Brain microvascular endothelial cell (primary cell): ENCODE data around the gene SHISA6.

Experiments
- DNase-seq: peaks from one replicate; pipeline ENCODE4 v3.0.0-alpha.2; 2020
- H3K27ac ChIP-seq: fragments of 250-450 bp; sonication (Bioruptor Pico); 2 replicates; pipeline ENCODE4 v1.5.1; 2020; ENCODE audit warnings: mild to moderate bottlenecking, moderate library complexity
- H3K27me3 ChIP-seq: fragments of 250-450 bp; sonication (Bioruptor Pico); replicated peaks from 2 replicates; pipeline ENCODE4 v1.5.1; 2020; ENCODE audit warnings: mild to moderate bottlenecking
- H3K36me3 ChIP-seq: fragments of 250-450 bp; sonication (Bioruptor Pico); replicated peaks from 2 replicates; pipeline ENCODE4 v1.5.1; 2020; ENCODE audit warnings: mild to moderate bottlenecking
- H3K4me3 ChIP-seq: 2 replicates; pipeline ENCODE4 v1.5.1; 2011; ENCODE audit warnings: low read depth, mild to moderate bottlenecking, control low read depth, low read length, moderate library complexity
- in situ Hi-C: cut with HindIII; loops from 2 replicates; pipeline ENCODE4 v1.10.0; 2017; ENCODE audit warnings: low sequenced_read_pairs, low pct_ligation_motif_present
- TF ChIP-seq, protein P1 (sequence below): IDR thresholded peaks from 2 replicates; pipeline ENCODE4 v1.5.1; 2011; ENCODE audit warnings: low read depth, mild to moderate bottlenecking, moderate library complexity, low read length, control low read depth, inconsistent platforms; ENCODE audit errors: missing control alignments

The SHISA6 gene

DNA sequence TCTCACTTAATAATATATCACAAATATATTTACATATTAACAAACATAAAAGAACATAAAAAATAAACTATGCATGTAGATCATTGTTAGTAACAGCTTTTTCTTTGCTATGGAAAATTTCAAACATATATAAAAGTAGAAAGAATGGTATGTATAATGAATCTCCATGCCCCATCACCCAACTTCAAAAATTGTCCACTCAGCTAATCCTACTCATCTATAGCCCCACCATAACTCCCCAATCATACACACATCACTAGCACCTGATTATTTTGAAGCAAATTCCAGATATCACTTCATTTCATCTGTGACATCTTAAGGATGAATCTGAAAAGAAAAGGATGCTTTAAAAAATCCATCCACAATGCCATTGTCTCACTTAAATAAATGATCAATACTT is 46.8 kb downstream of the SHISA6 start:
- in situ Hi-C loops: no loop called here
- H3K36me3 ChIP-seq: no peaks in the 10 kb centered on the region
- H3K27me3 ChIP-seq: no peaks in the 10 kb centered on the region
- no peak overlapping the region for H3K27ac ChIP-seq
- TF ChIP-seq, protein P1, sequence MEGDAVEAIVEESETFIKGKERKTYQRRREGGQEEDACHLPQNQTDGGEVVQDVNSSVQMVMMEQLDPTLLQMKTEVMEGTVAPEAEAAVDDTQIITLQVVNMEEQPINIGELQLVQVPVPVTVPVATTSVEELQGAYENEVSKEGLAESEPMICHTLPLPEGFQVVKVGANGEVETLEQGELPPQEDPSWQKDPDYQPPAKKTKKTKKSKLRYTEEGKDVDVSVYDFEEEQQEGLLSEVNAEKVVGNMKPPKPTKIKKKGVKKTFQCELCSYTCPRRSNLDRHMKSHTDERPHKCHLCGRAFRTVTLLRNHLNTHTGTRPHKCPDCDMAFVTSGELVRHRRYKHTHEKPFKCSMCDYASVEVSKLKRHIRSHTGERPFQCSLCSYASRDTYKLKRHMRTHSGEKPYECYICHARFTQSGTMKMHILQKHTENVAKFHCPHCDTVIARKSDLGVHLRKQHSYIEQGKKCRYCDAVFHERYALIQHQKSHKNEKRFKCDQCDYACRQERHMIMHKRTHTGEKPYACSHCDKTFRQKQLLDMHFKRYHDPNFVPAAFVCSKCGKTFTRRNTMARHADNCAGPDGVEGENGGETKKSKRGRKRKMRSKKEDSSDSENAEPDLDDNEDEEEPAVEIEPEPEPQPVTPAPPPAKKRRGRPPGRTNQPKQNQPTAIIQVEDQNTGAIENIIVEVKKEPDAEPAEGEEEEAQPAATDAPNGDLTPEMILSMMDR: no peak
- no peak overlapping the region for H3K4me3 ChIP-seq
- no peak for DNase-seq

DNA sequence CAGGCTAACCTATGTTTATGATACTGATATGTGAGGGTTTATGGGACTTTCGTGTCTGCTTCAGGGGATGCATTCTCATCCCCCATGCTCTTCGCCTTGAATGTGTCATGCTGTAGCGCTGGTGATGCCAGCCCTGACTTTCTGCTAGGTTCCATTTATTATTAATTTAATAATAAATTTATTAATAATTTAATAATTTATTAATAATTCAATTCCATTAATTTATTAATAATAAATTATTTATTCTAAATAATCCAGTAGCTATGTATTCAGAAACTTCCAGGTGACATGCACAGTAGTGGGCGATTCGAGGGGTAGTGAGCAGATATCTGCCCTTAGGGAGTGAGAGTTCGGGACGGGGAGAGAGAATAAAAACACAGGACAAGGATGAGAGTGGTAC is 49.8 kb downstream of the SHISA6 start:
- no peak overlapping the region for H3K4me3 ChIP-seq
- DNase-seq: no peak
- H3K27me3 ChIP-seq: no peaks in the 10 kb centered on the region
- H3K27ac ChIP-seq: no peak overlapping the region
- TF ChIP-seq, protein P1: no peak
- in situ Hi-C loops: no loop called here
- no peaks in the 10 kb centered on the region for H3K36me3 ChIP-seq

DNA sequence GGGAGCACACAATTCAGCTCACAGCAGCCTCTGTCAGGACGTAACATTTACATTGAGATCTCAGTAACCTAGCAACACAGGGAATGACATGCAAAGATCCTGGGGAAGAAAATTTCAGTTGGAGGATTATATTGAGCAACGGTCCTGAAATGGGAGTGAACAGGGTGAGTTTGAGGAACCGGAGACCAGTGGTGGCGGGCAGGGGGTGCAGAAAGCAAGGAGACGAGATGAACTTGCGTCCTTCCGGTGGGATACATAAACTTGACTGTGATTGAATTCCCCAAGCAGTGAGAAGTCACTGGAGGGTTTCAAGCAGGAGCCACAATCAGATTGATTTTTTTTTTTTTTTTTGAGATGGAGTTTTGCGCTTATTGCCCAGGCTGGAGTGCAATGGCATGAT is 51.5 kb downstream of the SHISA6 start:
- DNase-seq: no peak
- no peak overlapping the region for H3K27ac ChIP-seq
- H3K27me3 ChIP-seq: no peaks in the 10 kb centered on the region
- no peak overlapping the region for H3K4me3 ChIP-seq
- in situ Hi-C loops: no loop called here
- TF ChIP-seq, protein P1: no peak
- H3K36me3 ChIP-seq: no peaks in the 10 kb centered on the region

DNA sequence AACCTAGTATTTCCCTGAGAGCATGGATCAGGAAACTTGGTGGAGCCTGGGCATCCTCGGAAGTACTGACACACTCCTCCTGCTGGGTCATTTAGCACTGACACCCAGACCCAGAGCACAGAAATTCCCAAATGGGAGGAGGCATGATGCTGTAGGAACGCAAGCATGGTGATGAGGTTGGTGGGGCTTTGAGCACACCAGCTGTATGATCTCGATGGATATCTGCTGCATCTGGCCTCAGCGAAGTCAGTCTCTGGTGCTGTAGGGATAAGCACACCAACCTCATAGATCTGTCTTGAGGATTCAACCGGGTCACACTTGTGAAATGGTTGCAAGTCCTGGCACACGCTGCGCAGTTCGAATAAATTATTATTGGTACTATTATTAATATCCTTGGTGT is 52.5 kb downstream of the SHISA6 start:
- no peak overlapping the region for H3K27ac ChIP-seq
- TF ChIP-seq, protein P1: no peak
- in situ Hi-C loops: no loop called here
- H3K4me3 ChIP-seq: no peak overlapping the region
- H3K27me3 ChIP-seq: no peaks in the 10 kb centered on the region
- DNase-seq: no peak
- H3K36me3 ChIP-seq: no peaks in the 10 kb centered on the region

DNA sequence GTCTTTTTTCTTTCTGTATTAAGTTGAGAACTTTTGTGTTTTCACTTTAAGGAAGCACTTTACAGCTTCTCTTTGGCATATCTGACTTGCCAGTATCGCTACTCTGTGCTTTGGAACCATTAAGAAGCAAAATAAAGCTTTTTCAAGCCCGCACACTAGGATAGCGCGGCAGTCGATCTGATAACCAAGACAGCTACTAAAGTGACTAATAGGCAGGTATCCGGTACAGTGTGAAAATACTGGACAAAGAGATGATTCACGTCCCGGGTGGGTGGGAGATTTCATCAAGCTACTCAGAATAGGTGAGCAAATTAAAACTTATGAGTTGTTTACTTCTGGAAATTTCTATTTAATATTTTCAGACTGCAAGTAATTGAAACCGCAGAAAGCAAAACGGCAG is 53.8 kb downstream of the SHISA6 start:
- Histone ChIP-seq H3K4me3 (no peak overlapping the region), H3K27me3 (no peaks in the 10 kb centered on the region), H3K36me3 (no peaks in the 10 kb centered on the region), H3K27ac (no peak overlapping the region)
- no peak for DNase-seq
- in situ Hi-C loops: no loop called here
- TF ChIP-seq, protein P1: no peak

DNA sequence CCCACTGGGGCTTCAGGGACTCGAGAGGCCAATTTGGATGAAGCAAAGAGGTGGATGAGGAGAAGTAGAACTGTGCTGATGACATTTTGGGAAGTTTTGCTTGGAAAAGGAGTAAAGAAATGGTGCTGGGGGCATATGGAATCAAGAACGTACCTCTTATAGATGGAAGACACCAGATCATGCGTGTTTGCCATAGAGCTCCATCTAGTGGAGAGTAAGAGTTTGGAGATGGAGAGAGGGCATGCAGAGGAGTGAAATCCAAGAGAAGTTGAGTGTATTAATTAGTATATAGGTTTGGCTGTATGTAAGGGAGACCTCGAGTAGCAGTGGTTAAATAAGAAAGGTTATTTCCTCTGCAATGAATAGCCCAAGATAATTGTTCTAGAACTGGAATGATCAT is 56.0 kb downstream of the SHISA6 start:
- Histone ChIP-seq H3K36me3 (no peaks in the 10 kb centered on the region), H3K27me3 (no peaks in the 10 kb centered on the region), H3K4me3 (no peak overlapping the region), H3K27ac (no peak overlapping the region)
- no peak for DNase-seq
- TF ChIP-seq, protein P1: no peak
- in situ Hi-C loops: no loop called here
